IMR-90 (cell line): ENCODE data around the gene MAML2. TPM values are rescaled to one million over a fixed set of nuclear protein-coding genes. Genes with fewer than 3 reads are reported as not detected.

ENCODE experiments used
- ATAC-seq: fragments of 200-7000 bp; cut with Tn5 transposase; 2 replicates; pipeline ENCODE4 v1.9.1; 2020; ENCODE audit warnings: low read depth, mild to moderate bottlenecking, moderate library complexity
- BruUV-seq: library from RNA; stranded (reverse); fragments of 400-500 nt; replicated peaks from 2 replicates; lab custom pipeline; 2021; lab: Mats Ljungman, UMichigan
- CTCF ChIA-PET: fragments of 300-600 bp; formaldehyde crosslinking; extraction: SDS; loops from one replicate; lab custom pipeline; 2021; ENCODE audit warnings: antibody characterized with exemption; lab: Yijun Ruan, JAX
- POLR2A ChIA-PET: fragments of 300-600 bp; sonication (Branson Sonifier 250); formaldehyde crosslinking; loops from one replicate; lab custom pipeline; 2022; ENCODE audit warnings: antibody characterized with exemption; ENCODE audit not compliant: unreplicated experiment; lab: Charles Lee
- DNase-seq: peaks from one replicate; pipeline ENCODE4 v3.0.0; 2013
- H2AFZ ChIP-seq: replicated peaks from 2 replicates; pipeline ENCODE3; 2013; ENCODE audit warnings: low read length, mild to moderate bottlenecking; ENCODE audit not compliant: poor library complexity
- H2AK5ac ChIP-seq: 2 replicates; pipeline ENCODE4 v1.6.1; 2013; ENCODE audit warnings: low read depth, low read length, inconsistent platforms
- H2AK9ac ChIP-seq: replicated peaks from 2 replicates; pipeline ENCODE3; 2013; ENCODE audit warnings: mild to moderate bottlenecking, low read depth, low read length, moderate library complexity; ENCODE audit not compliant: poor library complexity
- H2BK120ac ChIP-seq: 2 replicates; pipeline ENCODE4 v1.6.1; 2013; ENCODE audit warnings: low read depth, low read length, inconsistent platforms
- H2BK15ac ChIP-seq: 3 replicates; pipeline ENCODE4 v1.6.1; 2013; ENCODE audit warnings: low read depth, low read length, inconsistent platforms
- H2BK20ac ChIP-seq: 2 replicates; pipeline ENCODE4 v1.6.1; 2013; ENCODE audit warnings: low read depth, mild to moderate bottlenecking, inconsistent platforms, low read length, moderate library complexity
- H2BK5ac ChIP-seq: 2 replicates; pipeline ENCODE4 v1.6.1; 2013; ENCODE audit warnings: mild to moderate bottlenecking, low read depth, low read length, inconsistent platforms; ENCODE audit not compliant: poor library complexity, severe bottlenecking
- H3K14ac ChIP-seq: replicated peaks from 2 replicates; pipeline ENCODE4 v1.6.1; 2013; ENCODE audit warnings: low read depth, low read length, inconsistent platforms
- H3K18ac ChIP-seq: 2 replicates; pipeline ENCODE4 v1.6.1; 2013; ENCODE audit warnings: low read depth, low read length, control low read depth
- H3K23ac ChIP-seq: 2 replicates; pipeline ENCODE4 v1.6.1; 2013; ENCODE audit warnings: low read depth, low read length, inconsistent platforms
- H3K27ac ChIP-seq: 2 replicates; pipeline ENCODE4 v1.5.1; 2013; ENCODE audit warnings: mild to moderate bottlenecking, control low read depth, low read length; ENCODE audit not compliant: insufficient read depth
- H3K27me3 ChIP-seq: 2 replicates; pipeline ENCODE4 v1.6.1; 2013; ENCODE audit warnings: low read length; ENCODE audit not compliant: control insufficient read depth, insufficient read depth
- H3K36me3 ChIP-seq: 2 replicates; pipeline ENCODE4 v1.6.1; 2013; ENCODE audit warnings: low read length, mixed read lengths; ENCODE audit not compliant: control insufficient read depth, insufficient read depth
- H3K4ac ChIP-seq: 2 replicates; pipeline ENCODE4 v1.6.1; 2013; ENCODE audit warnings: low read depth, low read length, inconsistent platforms
- H3K4me1 ChIP-seq: 2 replicates; pipeline ENCODE4 v1.6.1; 2013; ENCODE audit warnings: low read length, mixed read lengths; ENCODE audit not compliant: control insufficient read depth, insufficient read depth
- H3K4me2 ChIP-seq: 2 replicates; pipeline ENCODE4 v1.6.1; 2013; ENCODE audit warnings: low read depth, mild to moderate bottlenecking, control low read depth, low read length, moderate library complexity
- H3K4me3 ChIP-seq: 2 replicates; pipeline ENCODE4 v1.5.1; 2013; ENCODE audit warnings: low read depth, mild to moderate bottlenecking, control low read depth, low read length, moderate library complexity; ENCODE audit not compliant: insufficient read depth
- H3K56ac ChIP-seq: 2 replicates; pipeline ENCODE4 v1.6.1; 2013; ENCODE audit warnings: low read length, inconsistent platforms; ENCODE audit not compliant: insufficient read depth; ENCODE audit errors: extremely low read depth
- H3K79me1 ChIP-seq, 2 experiments: 2 replicates each; pipeline ENCODE4 v1.6.1; 2013; ENCODE audit warnings: low read length in 2 of 2, inconsistent platforms in 1 of 2, low read depth in 1 of 2
- H3K9ac ChIP-seq: 2 replicates; pipeline ENCODE4 v1.6.1; 2013; ENCODE audit warnings: low read depth, low read length, control low read depth
- H3K9me1 ChIP-seq: 2 replicates; pipeline ENCODE4 v1.6.1; 2013; ENCODE audit warnings: low read length, inconsistent platforms; ENCODE audit not compliant: insufficient read depth
- H3K9me3 ChIP-seq: 2 replicates; pipeline ENCODE4 v1.6.1; 2013; ENCODE audit warnings: low read length; ENCODE audit not compliant: control insufficient read depth, insufficient read depth
- H4K20me1 ChIP-seq: 2 replicates; pipeline ENCODE4 v1.6.1; 2013; ENCODE audit warnings: low read length, inconsistent platforms; ENCODE audit not compliant: insufficient read depth
- H4K5ac ChIP-seq: 2 replicates; pipeline ENCODE4 v1.6.1; 2013; ENCODE audit warnings: mild to moderate bottlenecking, low read depth, low read length, control low read depth
- H4K8ac ChIP-seq, 2 experiments: 2 replicates each; pipeline ENCODE4 v1.6.1; 2013; ENCODE audit warnings: low read depth in 2 of 2, low read length in 2 of 2, control low read depth in 1 of 2, inconsistent platforms in 1 of 2
- H4K91ac ChIP-seq: 2 replicates; pipeline ENCODE4 v1.6.1; 2013; ENCODE audit warnings: low read depth, low read length, inconsistent platforms; ENCODE audit not compliant: insufficient read depth
- MAFK ChIP-seq: IDR thresholded peaks from 2 replicates; pipeline ENCODE4 v1.6.1; 2012; ENCODE audit warnings: low read depth, low read length, improper control_type of control experiment
- MAZ ChIP-seq: IDR thresholded peaks from 2 replicates; pipeline ENCODE4 v1.6.1; 2012; ENCODE audit warnings: low read depth, mild to moderate bottlenecking, low read length, improper control_type of control experiment, moderate library complexity, borderline replicate concordance
- WGBS, 2 experiments: methylation state at CpG; one replicate each; pipeline versions ENCODE4 v1.1.5 to v1.1.7; 2013; ENCODE audit warnings: missing lambda C conversion rate in 2 of 2; ENCODE audit not compliant: insufficient read length in 1 of 2; ENCODE audit errors: extremely low coverage in 2 of 2; 5-methylcytosine and 5-hydroxymethylcytosine counted together
- dilution Hi-C: fragments of 300-500 bp; cut with HindIII; formaldehyde crosslinking; loops from one replicate; pipeline ENCODE4 v1.14.3; 2018; ENCODE audit warnings: low sequenced_read_pairs; ENCODE audit not compliant: unreplicated experiment
- in situ Hi-C: fragments of 300-500 bp; cut with MboI; formaldehyde crosslinking; loops from 3 replicates; pipeline ENCODE4 v1.14.3; 2019; ENCODE audit warnings: low sequenced_read_pairs, inconsistent platforms, mixed read lengths
- intact Hi-C: fragments of 100-400 bp; cut with micrococcal nuclease; formaldehyde crosslinking; loops from 2 replicates; pipeline ENCODE4 v1.10.0; 2022
- polyA plus RNA-seq, 3 experiments: library from polyadenylated mRNA; depleted of rRNA; stranded (reverse); fragments of >200 nt; gene quantifications; 2 replicates each; pipeline ENCODE4 v1.2.3, GENCODE V29; 2012; ENCODE audit warnings: low replicate concordance in 1 of 3
- total RNA-seq: library from RNA; depleted of rRNA; stranded (reverse); fragments of >200 nt; gene quantifications from 2 replicates; pipeline ENCODE4 v1.2.3, GENCODE V29; 2012

Gene MAML2
- total and polyA plus RNA-seq, 2 of the 4 experiments (the other 2 are of a cell fraction) = 15.0 to 19.5 TPM

DNA sequence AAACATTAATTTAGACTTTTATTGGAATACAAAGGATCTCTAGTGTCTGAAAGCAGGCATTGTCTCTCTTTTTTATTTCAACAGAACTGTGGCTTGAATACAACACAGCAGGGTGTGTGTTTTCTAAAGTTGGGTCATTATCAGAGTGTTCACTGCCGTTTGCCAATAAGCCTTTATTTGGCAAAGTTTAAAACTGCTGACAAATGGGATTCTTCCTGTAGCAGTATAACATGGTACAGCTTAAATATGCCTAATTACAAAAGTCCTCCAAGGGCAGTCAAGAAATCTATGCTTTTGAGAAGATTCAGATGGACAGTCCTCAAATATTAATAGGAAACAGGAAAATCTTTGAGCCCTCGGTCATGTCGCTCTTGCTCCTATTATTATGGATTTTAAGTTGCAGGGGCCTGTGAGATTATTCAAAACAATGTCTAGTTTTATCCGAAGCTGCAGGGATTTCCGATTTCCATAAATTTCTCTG is 199.9 kb downstream of the MAML2 start:
- Histone ChIP-seq H3K9ac (no peak overlapping the region), H2BK20ac (no peak overlapping the region), H2BK120ac (no peak overlapping the region), H4K5ac (no peak overlapping the region), H2BK15ac (no peak overlapping the region), H3K27me3 (no peaks in the 10 kb centered on the region), H3K14ac (no peak overlapping the region), H3K79me1 (peaks cover 34 to 63% of the 10 kb centered on the region in 2 experiments), H4K91ac (no peak overlapping the region), H2AFZ (no peak overlapping the region), H3K36me3 (no peaks in the 10 kb centered on the region), H4K20me1 (no peaks in the 10 kb centered on the region), H3K9me3 (no peaks in the 10 kb centered on the region), H3K56ac (no peak overlapping the region), H3K4me3 (no peak overlapping the region), H2AK9ac (no peak overlapping the region), H2BK5ac (no peak overlapping the region), H3K4me1 (peaks cover 9% of the 10 kb centered on the region), H3K9me1 (peaks cover 8% of the 10 kb centered on the region), H2AK5ac (no peak overlapping the region), H3K23ac (no peak overlapping the region), H3K4me2 (no peak overlapping the region), H3K27ac (no peak overlapping the region), H4K8ac (no peak overlapping the region), H3K18ac (no peak overlapping the region), H3K4ac (no peak overlapping the region)
- peak; percentile 86 for TF ChIP-seq MAFK
- no peak for TF ChIP-seq MAZ
- in situ Hi-C loops = no loop called here
- DNase-seq = no peak
- intact Hi-C loops = loop anchor here (2.0 kb wide), 1 partner anchor 30 kb away; no protein-coding TSS in a partner anchor
- no peak for ATAC-seq
- CTCF ChIA-PET = no interaction called here
- BruUV-seq = no TSS peak
- dilution Hi-C loops = no loop called here
- no CpG with 5 or more reads among the region's 5 CpGs for WGBS, 2 experiments
- POLR2A ChIA-PET = no interaction called here
